ENCODE data around the gene HSD11B2.

Gene HSD11B2

DNA sequence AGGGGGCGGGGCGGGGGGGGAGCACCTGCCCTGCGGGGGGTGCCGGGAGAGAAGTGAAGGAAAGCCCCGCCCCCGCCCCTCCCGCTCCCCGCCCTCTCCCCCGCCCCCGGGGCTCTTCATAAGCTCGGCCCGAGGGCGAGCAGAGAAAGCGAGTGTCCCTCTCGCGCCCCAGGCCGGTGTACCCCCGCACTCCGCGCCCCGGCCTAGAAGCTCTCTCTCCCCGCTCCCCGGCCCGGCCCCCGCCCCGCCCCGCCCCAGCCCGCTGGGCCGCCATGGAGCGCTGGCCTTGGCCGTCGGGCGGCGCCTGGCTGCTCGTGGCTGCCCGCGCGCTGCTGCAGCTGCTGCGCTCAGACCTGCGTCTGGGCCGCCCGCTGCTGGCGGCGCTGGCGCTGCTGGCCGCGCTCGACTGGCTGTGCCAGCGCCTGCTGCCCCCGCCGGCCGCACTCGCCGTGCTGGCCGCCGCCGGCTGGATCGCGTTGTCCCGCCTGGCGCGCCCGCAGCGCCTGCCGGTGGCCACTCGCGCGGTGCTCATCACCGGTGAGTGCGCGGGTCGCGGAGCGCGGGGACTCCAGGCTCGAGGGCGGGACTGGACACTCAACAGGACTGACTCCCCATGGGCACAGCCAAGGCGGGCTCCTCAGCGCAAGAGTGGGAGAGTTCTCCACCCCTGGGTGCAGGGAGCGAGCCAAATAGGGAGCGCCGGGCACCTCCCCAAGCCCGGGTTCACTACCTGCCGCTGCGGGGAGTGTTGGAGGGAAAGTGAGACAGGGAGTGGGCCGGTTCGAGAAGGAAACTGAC, at the start of gene HSD11B2:
HSD11B2 (plus strand) TSS at position 145 of the 798 bp plus-strand sequence; CDS start at position 273, 128 bp downstream.
- DNase-seq = no peak

- DNase-seq = no peak
Measured at GRCh38 chr16:67383284-67383683, 47.6 kb upstream of the HSD11B2 start.

- DNase-seq = no peak
Measured at GRCh38 chr16:67384778-67385510, 46.0 kb upstream of the HSD11B2 start.

DNA sequence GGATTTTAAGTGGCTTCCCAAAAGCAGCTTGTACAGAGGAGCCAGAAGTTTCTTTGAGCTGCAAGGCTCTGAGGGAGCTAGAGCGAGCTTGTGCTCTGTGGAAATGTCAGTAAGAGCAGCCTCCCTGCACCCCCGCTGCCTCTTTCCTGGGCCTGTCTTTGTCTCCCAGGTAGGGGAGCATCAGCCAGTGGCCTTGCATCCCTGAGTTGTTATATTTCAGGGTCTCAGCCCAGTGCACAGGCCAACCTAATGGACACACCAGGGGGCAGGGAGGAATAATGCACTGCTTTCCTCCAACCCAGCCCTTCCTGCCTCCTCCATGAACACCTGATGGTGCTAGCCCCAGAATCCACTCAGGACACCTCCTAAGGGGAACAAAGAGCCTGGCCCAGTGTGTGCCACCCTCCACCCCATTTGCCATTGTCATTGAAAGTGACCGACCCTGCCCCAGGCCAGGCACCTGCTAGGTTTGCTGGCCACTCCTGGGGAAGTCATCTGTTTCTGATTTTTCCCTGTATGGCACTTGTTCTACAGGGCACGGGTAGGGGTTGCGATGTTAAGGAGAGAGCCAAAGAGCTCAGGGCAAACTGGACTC, 44.0 kb upstream of the HSD11B2 start:
- DNase-seq = no peak

- no peak for DNase-seq
Measured at GRCh38 chr16:67387479-67388079, 43.3 kb upstream of the HSD11B2 start.

DNA sequence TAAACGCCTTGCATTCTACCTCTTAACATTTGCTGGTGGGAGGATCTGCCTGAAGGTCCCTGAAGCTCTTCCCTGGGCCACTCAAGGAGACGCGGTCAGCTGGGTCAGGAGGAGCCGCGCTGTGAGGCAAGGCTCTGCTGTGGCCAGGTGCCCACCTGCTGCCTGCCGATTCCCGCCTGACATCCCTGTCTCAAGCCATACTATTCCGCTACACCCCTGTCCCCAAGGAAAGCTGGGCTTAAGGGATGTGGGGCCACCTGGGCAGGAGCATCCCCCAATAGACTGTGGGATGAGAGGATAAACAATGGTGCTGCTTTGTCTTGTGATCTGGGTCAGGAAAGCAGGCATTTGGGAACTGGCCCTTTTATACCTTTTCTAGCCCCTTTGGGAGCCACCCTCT, 42.7 kb upstream of the HSD11B2 start:
- no peak for DNase-seq

DNA sequence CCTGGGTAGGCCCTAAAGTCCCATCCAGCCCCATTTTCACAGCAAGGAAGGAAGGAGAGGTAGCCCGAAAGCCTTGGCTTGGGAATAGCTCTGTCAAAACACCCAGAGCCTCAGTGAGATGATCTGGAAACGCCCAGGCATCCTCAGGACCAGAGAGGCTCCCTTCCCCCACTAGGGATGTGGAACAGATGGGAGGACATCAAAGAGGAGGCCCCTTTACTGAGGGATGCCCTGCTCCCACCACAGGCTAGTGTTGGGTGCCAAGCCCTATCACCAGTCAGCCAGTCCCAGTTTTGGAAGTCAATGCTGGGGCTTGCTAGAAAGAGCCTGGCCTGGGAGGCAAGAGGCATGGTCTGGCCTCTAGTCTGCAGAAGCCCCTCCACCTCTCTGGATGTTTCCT, 42.3 kb upstream of the HSD11B2 start:
- DNase-seq = no peak

- peak; percentile 74 for DNase-seq
Measured at GRCh38 chr16:67389911-67390815, 40.8 kb upstream of the HSD11B2 start.

GRCh38 chr16:67390816-67391423, 40.0 kb upstream of the HSD11B2 start:
- DNase-seq = no peak

DNA sequence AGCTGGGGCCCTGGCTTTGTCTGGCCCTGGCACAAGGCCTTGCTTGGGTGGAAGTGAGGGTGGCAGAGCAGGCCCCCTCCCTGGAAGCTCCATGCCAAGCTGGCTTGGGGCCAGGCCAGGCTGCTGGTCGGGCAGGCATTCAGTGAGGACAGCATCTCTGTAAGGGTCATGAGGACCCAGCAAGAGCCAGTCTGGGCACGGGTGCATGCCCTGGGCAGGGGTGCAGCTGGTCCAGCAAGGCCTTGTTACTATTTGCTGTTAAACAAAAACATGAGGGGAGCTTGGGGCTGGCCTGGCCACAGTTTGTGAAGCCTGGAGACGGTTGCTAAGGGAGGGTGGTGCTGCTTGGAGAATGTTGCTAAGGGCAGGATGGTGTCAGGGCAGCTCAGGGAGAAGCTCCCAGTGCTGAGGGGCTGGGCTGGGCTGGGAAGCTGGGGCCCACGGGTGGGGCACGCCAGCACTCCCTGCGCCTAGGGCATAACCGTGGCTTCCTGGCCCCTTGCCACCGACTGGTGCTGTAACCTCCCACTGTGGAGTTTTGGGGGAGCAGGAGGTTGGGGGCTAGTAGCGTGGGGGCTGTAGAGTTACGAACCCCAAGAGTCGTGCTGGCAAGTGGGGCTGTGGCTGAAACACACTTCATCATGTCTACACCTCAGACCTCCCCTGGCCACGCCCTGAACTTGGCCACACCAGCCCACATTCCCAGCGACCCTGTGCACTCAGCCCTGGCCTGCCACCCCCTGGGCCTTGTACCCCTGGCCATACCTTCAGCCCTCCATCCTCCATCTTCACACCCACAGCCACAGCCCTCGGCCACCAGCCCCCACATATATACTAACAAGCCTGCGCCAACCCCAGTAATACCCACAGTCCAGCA, 39.3 kb upstream of the HSD11B2 start:
- peak; percentile 41 for DNase-seq

- no peak for DNase-seq
Measured at GRCh38 chr16:67392301-67393059, 38.4 kb upstream of the HSD11B2 start.

- peak; percentile 84 for DNase-seq
Measured at GRCh38 chr16:67393111-67393787, 37.7 kb upstream of the HSD11B2 start, which contains the start of gene TPPP3. Gene TPPP3, minus strand, starts transcription at chr16:67393498. Its CDS starts 2,387 bp downstream, at chr16:67391111.

GRCh38 chr16:67393788-67394154, 37.1 kb upstream of the HSD11B2 start:
- no peak for DNase-seq

DNA sequence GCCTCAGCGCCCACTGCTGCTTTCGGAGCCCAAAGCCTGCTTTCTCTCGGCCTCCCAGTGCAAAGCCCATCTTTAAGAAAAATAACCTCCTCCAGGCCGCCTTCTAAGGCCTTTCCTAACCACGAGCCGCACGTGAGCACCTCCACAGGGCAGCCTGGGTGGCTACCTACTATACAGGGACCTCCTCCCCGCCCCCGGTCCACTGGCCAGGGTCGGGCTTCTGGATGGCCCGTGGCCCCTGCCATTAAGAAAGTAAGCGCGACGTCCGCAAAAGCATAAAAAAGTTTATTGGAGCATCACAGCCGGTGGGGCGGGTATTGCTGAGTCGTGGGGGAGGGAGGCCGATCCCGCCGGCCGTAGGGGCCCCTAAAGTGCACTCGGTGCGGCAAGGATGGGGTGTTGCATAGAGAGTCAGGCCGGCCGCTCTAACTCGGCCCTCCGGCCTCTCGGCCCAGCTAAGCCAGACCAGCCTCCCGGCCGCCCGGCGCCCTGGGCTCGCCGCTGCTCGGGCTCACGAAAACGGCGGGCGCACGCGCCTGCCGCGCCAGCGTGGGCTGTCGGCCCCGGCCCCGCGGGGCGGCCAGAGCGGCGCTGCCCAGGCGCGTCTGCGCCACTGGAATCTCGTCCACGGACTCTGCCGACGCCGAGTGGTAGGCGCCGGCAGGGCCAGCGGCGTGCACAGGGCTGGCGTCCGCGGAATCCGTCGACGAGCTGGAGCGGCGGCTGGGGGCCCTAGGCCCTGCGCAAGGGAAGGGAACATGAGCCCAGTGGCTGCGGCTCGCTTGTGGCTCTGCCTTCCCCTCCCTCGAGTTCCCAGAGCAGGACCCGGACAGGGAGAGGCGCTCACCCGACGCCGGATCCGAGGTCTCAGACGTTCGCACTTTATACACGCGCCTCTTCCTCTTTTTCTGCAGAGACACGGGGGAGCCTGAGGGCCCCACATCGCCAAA, 36.5 kb upstream of the HSD11B2 start:
- no peak for DNase-seq

- peak; percentile 47 for DNase-seq
Measured at GRCh38 chr16:67395105-67395457, 35.8 kb upstream of the HSD11B2 start.

DNA sequence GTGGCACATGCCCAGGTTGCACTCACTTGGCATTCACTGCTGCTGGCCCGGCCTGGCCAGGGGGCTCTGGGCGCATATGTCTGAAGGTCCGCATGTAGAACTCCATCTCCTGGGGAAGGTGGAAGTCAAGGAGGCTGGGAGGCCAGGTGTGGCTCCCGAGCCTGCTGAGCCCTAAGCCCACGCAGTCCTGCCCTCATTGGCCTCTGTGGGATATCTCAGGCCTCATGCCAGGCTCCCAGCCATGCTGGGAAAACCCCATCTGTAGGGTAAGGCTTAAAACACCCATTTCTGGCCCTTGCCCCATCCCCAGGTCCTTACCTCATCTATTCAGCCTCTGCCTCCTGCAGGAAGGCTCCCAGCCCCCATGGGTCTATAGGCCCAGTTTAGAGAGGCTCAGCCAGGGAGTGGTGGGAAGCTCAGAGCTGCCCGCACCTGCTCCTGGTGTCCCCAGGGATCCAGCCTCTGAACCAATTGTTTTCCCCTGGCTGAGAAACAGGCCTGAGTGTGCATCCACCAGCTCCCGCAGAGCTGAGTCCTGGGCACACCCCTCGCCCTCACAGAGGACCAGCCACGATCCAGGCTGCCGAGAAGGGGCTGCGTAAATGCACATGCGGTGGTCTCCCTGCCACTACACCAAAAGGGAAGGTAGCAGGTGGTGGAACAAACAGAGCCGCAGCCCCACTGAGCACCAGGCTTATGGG, 35.3 kb upstream of the HSD11B2 start:
- DNase-seq = no peak

Measured in CD4-positive, alpha-beta T cell treated with Interleukin-15 for 1 hour (primary cell).